H9 (cell line): ENCODE results near the gene NUDT3. TPM values are rescaled to one million over a fixed set of nuclear protein-coding genes. Genes with fewer than 3 reads are reported as not detected.

ENCODE experiments used
- DNase-seq: peaks from one replicate; pipeline ENCODE4 v3.0.0-alpha.2; 2017
- H2AFZ ChIP-seq: one replicate; pipeline ENCODE4 v1.6.1; 2013; ENCODE audit warnings: mild to moderate bottlenecking, low read length, control low read depth, moderate library complexity
- H2AK5ac ChIP-seq: 2 replicates; pipeline ENCODE4 v1.6.1; 2013; ENCODE audit warnings: low read length, control low read depth, mixed read lengths; ENCODE audit not compliant: insufficient read length
- H2BK120ac ChIP-seq: one replicate; pipeline ENCODE4 v1.6.1; 2013; ENCODE audit warnings: low read depth, mild to moderate bottlenecking, low read length, control low read depth, inconsistent platforms; ENCODE audit not compliant: poor library complexity, severe bottlenecking
- H2BK12ac ChIP-seq: 2 replicates; pipeline ENCODE4 v1.6.1; 2013; ENCODE audit warnings: low read length, control low read depth, mixed read lengths, low read depth; ENCODE audit not compliant: insufficient read length
- H2BK15ac ChIP-seq: 2 replicates; pipeline ENCODE4 v1.6.1; 2013; ENCODE audit warnings: low read depth, low read length, control low read depth
- H2BK20ac ChIP-seq: one replicate; pipeline ENCODE4 v1.6.1; 2013; ENCODE audit warnings: low read depth, mild to moderate bottlenecking, low read length, control low read depth, inconsistent platforms; ENCODE audit not compliant: poor library complexity, severe bottlenecking
- H2BK5ac ChIP-seq: 2 replicates; pipeline ENCODE4 v1.6.1; 2013; ENCODE audit warnings: low read length, control low read depth, mixed read lengths; ENCODE audit not compliant: insufficient read length
- H3K14ac ChIP-seq: 2 replicates; pipeline ENCODE4 v1.6.1; 2013; ENCODE audit warnings: low read length, control low read depth; ENCODE audit not compliant: insufficient read depth
- H3K18ac ChIP-seq: 2 replicates; pipeline ENCODE4 v1.6.1; 2013; ENCODE audit warnings: low read depth, mild to moderate bottlenecking, mixed read lengths, low read length, control low read depth; ENCODE audit not compliant: insufficient read length
- H3K23ac ChIP-seq: 2 replicates; pipeline ENCODE4 v1.6.1; 2013; ENCODE audit warnings: low read length, control low read depth, mixed read lengths, low read depth; ENCODE audit not compliant: insufficient read length
- H3K23me2 ChIP-seq: 2 replicates; pipeline ENCODE4 v1.6.1; 2013; ENCODE audit warnings: low read depth, mild to moderate bottlenecking, mixed read lengths, low read length, control low read depth; ENCODE audit not compliant: insufficient read length, poor library complexity, severe bottlenecking
- H3K27ac ChIP-seq: 2 replicates; pipeline ENCODE4 v1.5.1; 2013; ENCODE audit warnings: low read length, control low read depth, mixed read lengths, low read depth; ENCODE audit not compliant: insufficient read length
- H3K27me3 ChIP-seq: 2 replicates; pipeline ENCODE4 v1.6.1; 2013; ENCODE audit warnings: low read length, control low read depth, inconsistent platforms; ENCODE audit not compliant: insufficient read depth
- H3K4ac ChIP-seq: 2 replicates; pipeline ENCODE4 v1.6.1; 2013; ENCODE audit warnings: low read depth, mild to moderate bottlenecking, control low read depth, inconsistent platforms, low read length, moderate library complexity
- H3K4me1 ChIP-seq: 2 replicates; pipeline ENCODE4 v1.6.1; 2013; ENCODE audit warnings: low read length, control low read depth, inconsistent platforms; ENCODE audit not compliant: insufficient read depth
- H3K4me2 ChIP-seq: 2 replicates; pipeline ENCODE4 v1.6.1; 2013; ENCODE audit warnings: low read length, control low read depth, mixed read lengths; ENCODE audit not compliant: insufficient read length, insufficient read depth
- H3K56ac ChIP-seq: 2 replicates; pipeline ENCODE4 v1.6.1; 2013; ENCODE audit warnings: low read depth, mild to moderate bottlenecking, mixed read lengths, low read length, control low read depth; ENCODE audit not compliant: insufficient read length
- H3K79me1 ChIP-seq: 2 replicates; pipeline ENCODE4 v1.6.1; 2013; ENCODE audit warnings: low read depth, mild to moderate bottlenecking, moderate library complexity, low read length, control low read depth, inconsistent platforms; ENCODE audit not compliant: insufficient read depth, poor library complexity, severe bottlenecking
- H3K79me2 ChIP-seq: 2 replicates; pipeline ENCODE4 v1.6.1; 2013; ENCODE audit warnings: low read length, control low read depth, inconsistent platforms; ENCODE audit not compliant: insufficient read depth
- H3K9ac ChIP-seq: 2 replicates; pipeline ENCODE4 v1.6.1; 2013; ENCODE audit warnings: low read length, control low read depth, mixed read lengths; ENCODE audit not compliant: insufficient read length; ENCODE audit errors: extremely low read depth
- H3K9me3 ChIP-seq: one replicate; pipeline ENCODE4 v1.6.1; 2013; ENCODE audit warnings: low read depth, low read length, inconsistent platforms; ENCODE audit not compliant: control insufficient read depth
- H3T11ph ChIP-seq: one replicate; pipeline ENCODE4 v1.6.1; 2013; ENCODE audit warnings: mild to moderate bottlenecking, low read length, control low read depth, inconsistent platforms
- H4K20me1 ChIP-seq: one replicate; pipeline ENCODE4 v1.6.1; 2013; ENCODE audit not compliant: control insufficient read depth, insufficient read length, insufficient read depth
- H4K5ac ChIP-seq: 2 replicates; pipeline ENCODE4 v1.6.1; 2013; ENCODE audit warnings: low read depth, mild to moderate bottlenecking, mixed read lengths, low read length, control low read depth; ENCODE audit not compliant: insufficient read length
- H4K8ac ChIP-seq: replicated peaks from 2 replicates; pipeline ENCODE4 v1.6.1; 2013; ENCODE audit warnings: low read length, control low read depth, mixed read lengths, low read depth; ENCODE audit not compliant: insufficient read length
- H4K91ac ChIP-seq: 2 replicates; pipeline ENCODE4 v1.6.1; 2013; ENCODE audit warnings: low read depth, mild to moderate bottlenecking, moderate library complexity, mixed read lengths, low read length, control low read depth; ENCODE audit not compliant: insufficient read length
- H3K27ac Mint-ChIP-seq, 3 experiments: 2 replicates in 2 of 3; 3 replicates in 1 of 3; pipeline ENCODE4 v1.8.0; 2020 to 2021; ENCODE audit warnings: mixed read lengths in 3 of 3, mild to moderate bottlenecking in 1 of 3, moderate library complexity in 1 of 3
- H3K27me3 Mint-ChIP-seq: 2 replicates; pipeline ENCODE4 v1.8.0; 2021; ENCODE audit warnings: low read depth, mild to moderate bottlenecking, moderate library complexity, mixed read lengths
- H3K36me3 Mint-ChIP-seq, 3 experiments: 2 replicates in 2 of 3; 3 replicates in 1 of 3; pipeline ENCODE4 v1.8.0; 2020 to 2021; ENCODE audit warnings: low read depth in 3 of 3, mixed read lengths in 3 of 3; ENCODE audit not compliant: insufficient read depth in 1 of 3
- H3K4me1 Mint-ChIP-seq, 2 experiments: 2 replicates each; pipeline ENCODE4 v1.8.0; 2020; ENCODE audit warnings: mixed read lengths in 2 of 2
- H3K4me3 Mint-ChIP-seq, 2 experiments: 2 replicates in 1 of 2; 3 replicates in 1 of 2; pipeline ENCODE4 v1.8.0; 2020 to 2021; ENCODE audit warnings: mild to moderate bottlenecking in 2 of 2, mixed read lengths in 2 of 2, moderate library complexity in 1 of 2
- H3K9me3 Mint-ChIP-seq, 2 experiments: 2 replicates in 1 of 2; 3 replicates in 1 of 2; pipeline ENCODE4 v1.8.0; 2020; ENCODE audit warnings: mild to moderate bottlenecking in 2 of 2, mixed read lengths in 2 of 2, moderate library complexity in 1 of 2
- WGBS: extraction: QIAGEN DNeasy Blood & Tissue Kit; methylation state at CpG from one replicate; pipeline ENCODE4 v1.1.7; 2013; ENCODE audit warnings: missing lambda C conversion rate, low lambda C conversion rate, mixed read lengths; ENCODE audit not compliant: insufficient read length; ENCODE audit errors: extremely low coverage; 5-methylcytosine and 5-hydroxymethylcytosine counted together
- total RNA-seq: library from RNA; stranded (reverse); gene quantifications from 2 replicates; pipeline ENCODE4 v1.2.1, GENCODE V29; 2021
- TF ChIP-seq, protein P1 (sequence below): fragments of 200-600 bp; sonication (generic); conservative IDR thresholded peaks from 3 replicates; pipeline ENCODE4 v1.8.0; 2021; ENCODE audit warnings: antibody characterized with exemption, mild to moderate bottlenecking

NUDT3 gene
- total RNA-seq, 1 experiment from 2014 or later: 23.6 TPM

DNA sequence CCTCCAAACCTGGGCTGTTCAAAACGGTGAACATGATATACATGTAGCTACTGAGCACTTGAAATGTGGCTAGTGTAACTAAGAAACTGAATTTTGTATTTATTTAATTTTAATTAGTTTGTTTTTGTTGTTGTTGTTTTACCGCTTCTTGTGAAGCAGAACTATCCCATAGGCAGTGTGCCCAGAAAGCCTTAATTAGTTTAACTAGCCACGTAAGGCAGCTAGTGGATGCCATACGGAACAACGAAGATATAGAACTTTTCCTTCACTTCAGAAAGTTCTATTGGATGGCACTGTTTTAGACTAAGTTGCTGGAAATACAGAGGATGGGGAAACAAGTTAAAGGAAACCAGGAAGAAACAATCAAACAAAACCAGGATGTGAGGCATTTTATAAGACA lies 70.6 kb downstream of the NUDT3 start:
- Histone ChIP-seq H4K8ac (no peak overlapping the region), H4K20me1 (no peaks in the 10 kb centered on the region), H2BK120ac (no peak overlapping the region), H3K79me2 (no peaks in the 10 kb centered on the region; the same call in 1 of the 2 replicates), H3K56ac (no peak overlapping the region), H2BK20ac (no peak overlapping the region), H3K4me2 (no peak overlapping the region), H3K4me1 (peaks cover 3% of the 10 kb centered on the region; the same call in 1 of the 2 replicates), H3K9ac (no peak overlapping the region), H3K23ac (no peak overlapping the region), H2AFZ (no peak overlapping the region), H3K79me1 (no peaks in the 10 kb centered on the region), H2AK5ac (no peak overlapping the region), H2BK5ac (no peak overlapping the region), H4K5ac (no peak overlapping the region), H3K14ac (no peak overlapping the region), H3K27ac (no peak overlapping the region), H3K4ac (no peak overlapping the region), H3K27me3 (no peaks in the 10 kb centered on the region), H4K91ac (no peak overlapping the region), H3T11ph (no peak overlapping the region), H3K18ac (no peak overlapping the region), H2BK12ac (no peak overlapping the region), H3K23me2 (no peaks in the 10 kb centered on the region), H3K9me3 (no peaks in the 10 kb centered on the region), H2BK15ac (no peak overlapping the region)
- Mint-ChIP-seq H3K4me3 (no peak overlapping the region), H3K9me3 (no peaks in the 10 kb centered on the region), H3K4me1 (peaks cover 21 to 25% of the 10 kb centered on the region in 2 experiments), H3K36me3 (peaks cover 0 to 7% (median 7%) of the 10 kb centered on the region in 3 experiments; a peak in 5 of 7 replicates), H3K27me3 (no peaks in the 10 kb centered on the region), H3K27ac (no peak overlapping the region)
- no peak for DNase-seq
- TF ChIP-seq, protein P1, sequence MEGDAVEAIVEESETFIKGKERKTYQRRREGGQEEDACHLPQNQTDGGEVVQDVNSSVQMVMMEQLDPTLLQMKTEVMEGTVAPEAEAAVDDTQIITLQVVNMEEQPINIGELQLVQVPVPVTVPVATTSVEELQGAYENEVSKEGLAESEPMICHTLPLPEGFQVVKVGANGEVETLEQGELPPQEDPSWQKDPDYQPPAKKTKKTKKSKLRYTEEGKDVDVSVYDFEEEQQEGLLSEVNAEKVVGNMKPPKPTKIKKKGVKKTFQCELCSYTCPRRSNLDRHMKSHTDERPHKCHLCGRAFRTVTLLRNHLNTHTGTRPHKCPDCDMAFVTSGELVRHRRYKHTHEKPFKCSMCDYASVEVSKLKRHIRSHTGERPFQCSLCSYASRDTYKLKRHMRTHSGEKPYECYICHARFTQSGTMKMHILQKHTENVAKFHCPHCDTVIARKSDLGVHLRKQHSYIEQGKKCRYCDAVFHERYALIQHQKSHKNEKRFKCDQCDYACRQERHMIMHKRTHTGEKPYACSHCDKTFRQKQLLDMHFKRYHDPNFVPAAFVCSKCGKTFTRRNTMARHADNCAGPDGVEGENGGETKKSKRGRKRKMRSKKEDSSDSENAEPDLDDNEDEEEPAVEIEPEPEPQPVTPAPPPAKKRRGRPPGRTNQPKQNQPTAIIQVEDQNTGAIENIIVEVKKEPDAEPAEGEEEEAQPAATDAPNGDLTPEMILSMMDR: no peak
- WGBS: no CpG with 5 or more reads among the region's 5 CpGs
